GM12892 (cell line): ENCODE data around the gene TM4SF20.

ENCODE experiments used
- POLR2A ChIP-seq: IDR thresholded peaks from 2 replicates; pipeline ENCODE4 v1.6.1; 2011; ENCODE audit warnings: low read depth, low read length, control low read depth
- POLR2AphosphoS5 ChIP-seq: IDR thresholded peaks from 2 replicates; pipeline ENCODE4 v1.6.1; 2011; ENCODE audit warnings: low read depth, low read length, control low read depth
- TAF1 ChIP-seq: IDR thresholded peaks from 2 replicates; pipeline ENCODE4 v1.6.1; 2011; ENCODE audit warnings: low read depth, mild to moderate bottlenecking, control low read depth, low read length, borderline replicate concordance

- TF ChIP-seq TAF1 = no peak
- no peak for TF ChIP-seq POLR2A
- no peak for TF ChIP-seq POLR2AphosphoS5
Observed at GRCh38 chr2:227368574-227368973, 10.5 kb downstream of the TM4SF20 start.
